DMS153 (cell line): ENCODE data around the gene TMBIM1.
"Not testable (repeated sequence)": the region's sequence is repeated elsewhere in the genome, so short reads cannot be mapped to it uniquely, and the experiment has no call there.

ENCODE experiments used
- DNase-seq: peaks from one replicate; lab custom pipeline; 2025; lab: John Stamatoyannopoulos, UW

The TMBIM1 gene

DNA sequence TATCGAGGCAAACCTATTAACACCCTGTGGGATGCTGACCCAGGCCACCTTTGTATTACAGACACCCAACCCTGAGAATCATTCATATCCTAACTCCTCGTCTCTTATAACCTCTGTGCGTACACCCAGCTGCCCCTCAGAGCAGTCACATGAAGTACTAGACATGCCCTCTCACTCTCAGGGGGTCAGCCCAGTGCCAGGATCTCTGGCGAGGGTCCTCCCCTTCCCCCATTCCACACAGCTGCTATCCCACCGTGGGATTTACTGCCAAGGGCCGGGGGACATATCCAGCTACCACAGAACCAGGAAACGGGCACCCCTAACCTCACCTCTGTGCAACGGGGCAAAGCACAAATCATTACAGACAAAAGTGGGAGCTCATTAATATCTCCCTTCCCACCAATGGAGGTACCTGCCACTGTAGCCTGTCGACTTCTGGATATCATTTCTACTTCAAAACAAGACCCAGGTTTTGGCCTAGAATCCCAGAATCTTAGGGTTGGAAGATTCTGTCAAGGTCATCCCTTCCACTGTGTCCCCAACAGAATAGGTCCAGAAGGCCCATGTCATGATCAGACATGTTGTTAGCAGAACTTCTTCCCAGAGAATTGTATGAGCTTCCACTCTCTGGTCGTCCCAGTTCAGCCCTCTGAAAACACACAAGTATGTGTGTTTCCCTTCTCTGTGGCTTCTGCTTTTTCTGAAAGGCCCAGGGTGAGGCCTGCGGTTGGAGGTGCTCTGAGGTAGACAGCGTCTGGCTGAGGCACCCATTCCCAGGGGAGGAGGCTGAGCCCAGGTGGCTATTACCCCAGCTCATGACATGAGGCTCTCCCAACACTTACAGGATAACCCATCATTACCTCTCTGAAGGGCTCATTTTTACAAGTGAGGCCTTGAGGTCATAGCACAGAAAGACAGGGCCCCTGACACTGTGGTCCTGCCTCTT lies 1.7 kb downstream of the TMBIM1 start:
- DNase-seq, result no peak

DNA sequence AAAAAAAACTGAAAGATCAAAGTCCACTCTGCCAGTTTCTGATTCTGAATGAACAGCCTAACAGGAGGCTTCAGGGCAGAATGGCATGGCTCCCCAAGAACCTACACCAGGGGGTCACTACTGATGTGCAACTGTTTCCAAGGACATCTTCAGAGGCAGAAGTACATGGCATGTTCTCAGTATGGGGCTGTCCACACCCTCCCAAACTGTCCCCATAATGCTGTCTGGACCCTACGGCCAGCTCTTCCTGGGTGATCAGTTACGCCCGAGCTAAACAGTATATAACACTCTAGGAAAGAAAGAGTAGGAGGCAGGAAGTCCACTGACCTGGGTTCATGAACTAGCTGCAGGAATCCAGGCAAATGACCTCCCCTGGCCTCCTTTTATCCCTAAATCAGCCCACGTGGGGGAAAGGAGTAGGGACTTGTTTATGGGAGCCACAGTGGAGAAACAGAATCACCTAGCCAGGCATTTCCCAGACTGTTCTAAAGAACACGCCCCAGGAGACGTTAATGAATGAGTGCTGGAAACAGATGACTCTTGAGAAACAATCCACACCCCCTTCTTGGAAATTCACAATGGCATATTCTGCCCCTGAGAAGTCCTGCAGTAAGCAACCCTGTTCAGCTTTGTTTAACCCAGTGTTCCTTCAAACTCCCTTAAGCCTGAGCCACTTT lies 2.5 kb downstream of the TMBIM1 start:
- no peak for DNase-seq

DNA sequence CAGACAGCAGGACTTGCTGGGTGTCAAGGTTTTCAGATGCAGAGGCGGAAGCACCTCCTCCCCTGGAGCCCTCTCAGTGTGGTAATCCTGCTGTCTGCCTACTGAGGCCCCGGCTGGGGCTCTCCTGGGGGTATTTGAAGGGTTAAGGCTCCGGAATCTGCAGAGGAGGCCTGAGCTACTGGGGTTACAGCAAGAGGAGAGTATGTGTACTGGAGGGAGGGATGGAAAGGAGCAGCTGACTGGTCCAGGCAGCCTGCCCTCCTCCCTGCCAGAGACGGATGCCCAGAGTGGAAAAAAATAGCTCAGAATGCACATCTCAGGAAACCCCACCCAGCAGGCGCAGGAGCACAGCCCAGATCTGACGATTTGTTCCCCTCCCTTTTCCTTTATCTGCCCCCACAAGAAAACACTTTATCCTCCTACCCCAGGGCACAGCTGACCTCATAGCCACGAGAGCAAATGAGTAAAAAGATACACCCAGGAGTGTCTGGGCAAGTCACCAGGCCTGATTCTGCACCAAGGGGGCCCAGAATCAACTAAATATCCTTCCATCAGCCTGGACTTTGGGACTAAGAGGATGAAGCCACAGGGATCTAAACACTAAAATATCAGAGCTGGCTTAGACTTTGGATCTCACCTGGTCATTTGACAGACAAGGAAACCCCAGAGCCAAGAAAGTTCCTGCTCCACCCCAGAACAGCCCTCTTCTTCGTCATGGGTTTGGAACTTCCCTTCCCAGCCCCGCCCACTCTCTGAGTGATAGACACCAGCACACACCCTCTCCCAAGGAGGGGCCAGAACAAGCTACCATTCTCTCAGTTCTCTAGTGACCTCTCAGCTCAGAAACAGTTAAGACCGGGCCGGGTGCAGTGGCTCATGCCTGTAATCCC lies 5.5 kb downstream of the TMBIM1 start:
- DNase-seq, result no peak

DNA sequence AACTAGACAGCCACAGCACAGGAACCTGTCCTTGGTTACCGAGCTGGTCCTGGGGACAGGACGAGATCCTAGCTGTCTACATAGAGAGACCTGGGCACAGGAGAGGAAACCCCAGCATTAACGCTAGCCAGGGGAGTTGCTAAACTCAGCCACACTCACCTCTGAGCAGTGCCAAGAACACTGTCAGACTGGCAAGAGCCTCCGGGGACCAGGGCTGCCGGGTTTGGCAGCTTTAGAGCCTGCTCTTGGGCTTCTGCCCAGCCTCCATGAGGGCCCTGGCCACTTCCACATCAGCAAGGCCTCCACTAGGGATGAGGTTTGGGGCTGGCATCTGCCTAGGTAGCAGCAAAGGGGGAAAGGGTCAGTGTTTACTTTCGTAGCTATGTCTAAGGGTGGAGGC lies 6.7 kb downstream of the TMBIM1 start:
- DNase-seq, result no peak

DNA sequence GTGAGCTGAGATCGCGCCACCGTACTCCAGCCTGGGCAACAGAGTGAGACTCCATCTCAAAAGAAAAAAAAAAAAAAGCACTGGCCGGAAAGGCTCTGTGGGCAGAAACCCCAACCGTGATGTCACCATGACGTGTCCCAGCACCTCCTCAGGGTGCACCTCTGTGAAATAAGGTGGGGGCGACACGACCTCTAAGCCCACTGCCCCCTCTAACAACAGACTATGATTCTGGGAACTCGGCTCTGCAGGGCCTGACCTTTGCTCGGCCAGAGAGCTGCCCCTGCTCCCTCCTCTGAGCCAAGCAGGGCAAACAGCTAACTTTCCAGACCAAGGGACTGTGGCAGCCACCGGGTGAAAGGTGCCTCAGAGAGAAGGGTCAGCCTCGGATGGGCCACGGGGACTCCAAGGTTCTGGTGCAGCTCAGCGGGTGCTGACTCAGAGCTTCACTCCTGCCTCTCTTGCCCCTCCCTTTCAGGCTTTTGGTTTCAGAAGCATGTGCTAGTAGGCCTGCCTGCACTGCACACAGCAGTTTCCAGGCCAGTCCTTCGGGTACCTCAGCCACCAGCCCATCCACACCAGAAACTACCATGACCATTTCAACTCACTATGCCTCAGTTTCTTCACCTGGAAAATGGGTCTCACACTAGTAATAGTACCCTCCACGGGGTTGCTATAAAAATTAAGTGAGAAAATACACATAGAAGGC lies 8.0 kb downstream of the TMBIM1 start:
- DNase-seq, result no peak

DNA sequence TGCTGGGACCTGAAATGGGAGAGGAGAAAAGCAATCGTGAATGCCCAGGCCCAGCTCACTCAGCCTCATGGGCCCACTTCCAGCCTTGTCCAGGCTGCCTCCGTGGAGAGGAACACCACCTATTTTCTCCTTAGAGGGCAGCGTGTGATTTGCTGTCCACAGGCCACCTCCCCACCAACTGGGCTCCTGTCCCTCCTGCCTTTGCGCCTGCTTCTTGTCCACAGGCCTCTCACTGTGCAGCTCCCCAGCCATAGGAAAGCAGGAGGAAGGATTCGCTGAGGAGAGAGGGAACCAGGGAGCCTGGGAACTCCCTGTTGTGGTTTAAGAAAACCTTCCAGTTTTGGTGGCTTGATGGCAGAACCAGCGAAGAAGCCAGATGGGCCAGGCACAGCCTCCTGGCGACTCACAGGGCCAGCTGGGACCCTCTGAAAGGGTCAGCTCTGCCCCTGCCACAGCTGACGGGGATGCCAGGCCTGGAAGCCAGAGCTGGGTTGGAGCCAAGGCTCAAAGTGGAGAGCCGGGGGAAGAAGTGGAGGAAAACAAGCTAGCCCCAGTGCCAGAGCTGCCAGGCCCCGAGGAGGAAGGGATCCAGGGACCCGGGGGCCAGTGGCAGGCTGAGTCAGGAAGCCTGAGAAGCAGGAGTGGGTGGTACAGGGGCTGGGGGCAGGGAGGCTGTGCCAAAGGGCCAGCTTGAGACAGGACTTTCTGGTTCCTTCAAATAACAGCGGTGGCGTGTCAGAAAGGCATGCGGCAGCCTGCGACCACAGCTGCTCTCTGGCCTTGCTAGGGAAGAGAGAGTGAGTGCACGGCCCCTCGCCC lies 9.9 kb downstream of the TMBIM1 start:
- DNase-seq, result no peak

DNA sequence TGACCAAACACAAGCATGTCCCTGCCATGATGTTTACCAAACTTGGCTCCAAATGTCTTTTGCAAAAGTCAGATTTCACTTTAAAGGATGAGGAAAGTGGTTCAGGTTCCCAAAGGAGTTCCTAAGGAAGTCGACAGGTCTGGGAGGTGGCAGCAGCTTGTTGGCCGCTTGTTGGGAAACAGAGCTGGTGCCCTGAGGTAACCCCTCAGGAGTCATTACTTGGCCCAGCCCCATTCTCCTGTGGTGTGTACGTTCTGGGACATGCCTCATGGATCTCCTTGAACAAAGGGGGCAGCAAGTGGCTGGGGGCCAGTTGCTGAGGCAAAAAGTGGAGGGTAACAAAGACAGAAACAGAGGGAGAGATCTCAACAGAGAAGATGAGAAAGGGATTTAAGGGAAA lies 10.9 kb downstream of the TMBIM1 start:
- no peak for DNase-seq

DNA sequence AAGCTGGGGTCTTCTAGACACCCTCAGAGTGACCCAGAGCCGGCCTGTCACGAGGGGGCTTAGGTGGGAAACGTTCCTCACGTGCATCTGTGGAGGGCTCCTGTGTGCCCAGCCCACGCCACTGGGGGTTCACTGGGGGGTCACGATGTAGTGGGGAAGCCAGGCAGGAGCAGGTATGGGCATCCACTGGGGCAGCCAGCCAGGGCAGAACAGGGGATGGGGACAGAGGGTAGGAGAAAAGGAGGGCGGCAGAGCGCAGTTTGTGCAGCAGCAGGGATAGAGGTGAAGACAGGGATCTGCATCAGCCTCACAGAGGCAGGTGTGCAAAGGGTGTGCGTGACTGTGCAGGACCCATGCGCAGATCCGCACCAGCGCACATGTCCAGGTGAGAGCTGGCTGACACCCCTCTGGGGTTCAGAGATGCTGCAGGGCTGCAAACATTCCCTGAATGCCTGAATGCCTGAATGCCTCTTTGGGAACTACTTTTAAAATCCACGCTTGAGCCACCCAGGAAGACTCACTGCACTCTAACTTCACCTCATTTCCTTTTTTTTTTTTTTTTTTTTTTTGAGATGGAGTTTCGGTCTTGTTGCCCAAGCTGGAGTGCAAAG lies 11.9 kb downstream of the TMBIM1 start:
- no peak for DNase-seq

DNA sequence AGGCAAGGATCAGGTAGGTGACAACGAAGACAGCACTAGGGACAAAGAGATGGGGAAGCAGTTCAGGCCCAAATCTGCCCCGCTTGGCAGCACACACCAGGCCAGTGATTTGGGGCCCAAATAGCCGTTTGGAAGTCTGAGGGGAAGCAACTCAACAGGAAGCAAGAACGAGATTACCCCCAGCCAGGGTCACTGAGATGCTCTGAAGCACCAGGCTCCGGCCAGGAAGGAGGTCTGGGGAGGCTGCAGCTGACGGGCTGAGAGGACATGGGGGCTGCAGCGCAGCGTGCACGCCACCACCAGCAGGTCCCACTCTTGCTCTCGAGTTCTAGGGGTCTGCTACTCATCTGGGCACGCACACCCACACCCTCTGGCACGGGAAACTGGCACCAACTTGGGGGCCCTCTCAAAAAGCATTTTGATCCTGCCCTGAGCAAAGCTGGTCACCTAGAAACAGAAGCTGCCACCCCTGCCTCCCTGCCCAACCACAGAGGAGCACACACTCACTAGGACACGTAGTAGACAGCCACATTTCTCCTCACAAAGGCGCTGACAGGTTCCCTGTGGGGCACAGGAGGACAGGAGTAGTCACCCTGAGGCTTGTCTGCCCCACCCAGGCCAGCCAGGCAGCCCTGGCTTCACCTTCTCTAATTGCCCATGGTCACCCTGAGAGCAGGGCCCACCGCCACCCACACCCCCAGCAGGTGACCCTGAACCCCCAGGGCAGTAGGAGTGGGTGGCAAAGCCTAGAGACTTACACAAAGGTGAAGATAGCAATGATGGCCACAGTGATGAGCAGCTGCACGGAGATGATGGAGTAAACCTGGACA lies 13.6 kb downstream of the TMBIM1 start:
- DNase-seq, result no peak

DNA sequence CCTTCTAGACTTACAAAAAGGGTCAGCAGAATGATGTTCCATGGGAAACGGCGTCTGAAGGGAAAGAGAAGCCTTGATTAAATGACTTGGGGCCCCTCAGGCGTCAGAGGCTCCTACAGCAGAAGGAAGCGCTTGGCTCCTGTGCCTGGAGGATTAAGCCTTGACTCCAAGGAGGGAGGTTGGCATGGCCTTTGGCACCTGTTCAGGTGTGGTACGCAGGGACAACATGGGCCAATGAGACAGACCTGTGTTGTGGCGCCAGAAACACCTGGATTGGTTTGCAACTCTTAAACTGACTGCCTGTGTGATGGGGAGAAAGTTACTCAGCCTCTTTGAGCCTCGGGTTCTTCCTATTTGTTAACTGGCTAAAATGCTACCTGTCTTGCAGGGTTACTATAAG lies 14.4 kb downstream of the TMBIM1 start:
- no peak for DNase-seq

DNA sequence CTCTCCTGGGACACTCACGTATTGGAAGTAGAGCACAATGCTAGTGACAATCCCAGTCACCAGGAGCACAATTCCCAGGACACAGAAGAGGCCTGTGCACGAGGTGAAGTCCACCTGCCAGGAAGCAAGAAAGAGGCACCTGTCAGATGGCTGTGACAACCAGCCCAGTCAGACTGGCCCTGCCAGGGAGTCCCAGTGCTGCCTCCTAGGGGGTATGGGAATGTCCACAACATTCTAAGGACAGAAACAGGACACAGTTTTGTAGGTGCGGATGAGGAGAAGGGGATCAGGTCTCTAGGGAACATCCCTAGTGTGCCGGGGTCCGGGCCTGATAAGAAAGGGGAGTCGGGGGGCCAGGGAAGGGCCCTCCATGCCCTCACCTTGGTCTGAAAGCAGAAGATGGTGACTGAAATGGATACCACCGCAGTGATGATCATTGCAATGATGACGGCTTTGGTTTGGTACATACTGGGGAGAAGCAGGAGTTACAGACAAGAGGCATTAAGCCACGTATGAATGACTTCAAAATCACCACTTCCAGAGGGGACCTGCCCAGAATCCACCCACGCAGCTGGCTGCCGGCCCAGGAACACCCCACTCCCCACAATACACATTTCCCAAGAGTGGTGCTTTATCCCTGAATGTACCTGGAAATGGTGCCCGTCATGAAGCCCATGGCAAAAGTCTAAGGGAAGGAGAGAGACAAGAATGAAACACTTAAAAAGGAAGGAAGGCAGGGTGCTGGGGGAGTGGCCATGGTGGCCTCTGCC lies 15.1 kb downstream of the TMBIM1 start:
- no peak for DNase-seq

DNA sequence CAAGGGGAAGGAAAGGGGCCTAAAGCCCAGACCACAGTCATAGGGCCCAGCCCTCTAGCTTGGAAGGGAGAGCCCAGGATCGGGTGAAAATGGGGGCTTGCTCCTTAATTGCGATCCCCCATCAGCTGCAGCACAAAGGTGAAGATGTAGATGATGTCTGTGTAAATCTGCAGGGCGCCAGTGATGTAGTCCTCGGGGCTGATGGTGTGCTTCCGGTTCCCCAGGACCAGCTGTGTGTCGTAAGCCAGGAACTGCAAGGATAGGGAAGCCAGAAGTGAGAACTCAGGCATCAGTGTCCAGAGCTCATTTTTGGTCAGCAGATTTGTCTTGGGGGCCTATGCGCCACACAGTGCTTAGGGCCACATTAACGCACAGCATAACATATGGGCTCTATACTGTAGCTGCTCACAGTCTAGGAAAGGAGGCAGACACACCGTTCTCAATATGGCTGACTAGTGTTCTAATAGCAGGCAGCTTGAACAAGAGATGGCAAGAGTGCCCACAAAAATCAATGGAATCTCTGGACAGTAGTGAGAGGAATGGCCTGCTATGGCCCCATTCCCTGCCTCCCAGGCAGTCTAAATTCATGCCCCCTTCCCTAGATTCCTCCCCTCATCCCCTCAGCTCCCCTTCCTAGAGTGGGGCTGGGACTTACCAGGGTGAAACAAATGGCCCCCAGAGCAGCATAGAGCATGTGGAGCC lies 16.8 kb downstream of the TMBIM1 start:
- no peak for DNase-seq

DNA sequence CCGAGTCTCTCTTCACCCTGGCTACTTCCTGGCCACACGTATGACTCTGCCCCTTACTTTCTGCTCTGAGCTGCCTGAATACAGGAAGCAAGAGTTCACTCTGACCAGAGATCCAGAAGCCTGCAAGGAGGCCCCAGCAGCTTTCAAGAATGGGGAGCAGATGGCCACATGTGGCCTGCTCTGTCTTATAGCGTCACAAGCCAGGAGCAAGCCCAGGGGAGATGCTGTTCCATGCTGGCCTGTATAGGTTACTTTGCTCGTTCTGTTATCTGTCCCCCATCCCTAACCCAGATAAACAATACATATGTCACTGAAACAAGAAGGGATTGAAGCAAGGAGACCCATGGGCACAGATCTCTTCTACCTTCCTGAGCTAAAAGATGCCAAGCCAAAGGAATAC lies 17.7 kb downstream of the TMBIM1 start:
- no peak for DNase-seq

DNA sequence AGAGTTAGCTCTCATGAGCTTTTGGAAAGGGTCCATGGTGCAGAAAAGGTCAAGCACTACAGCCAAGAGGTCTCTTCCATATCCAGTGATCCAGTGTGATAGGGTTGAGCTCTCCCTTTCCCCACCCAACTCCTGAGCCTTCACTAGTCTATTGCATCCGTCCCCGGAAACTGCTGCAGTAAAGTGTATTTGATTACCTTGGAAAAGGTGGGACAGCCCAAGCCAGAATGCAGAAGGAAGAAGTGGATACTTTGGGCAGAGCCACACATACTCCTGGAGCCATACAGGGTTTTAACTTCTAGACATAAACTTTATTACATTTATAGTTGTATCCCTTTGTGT lies 18.4 kb downstream of the TMBIM1 start:
- DNase-seq, result no peak

DNA sequence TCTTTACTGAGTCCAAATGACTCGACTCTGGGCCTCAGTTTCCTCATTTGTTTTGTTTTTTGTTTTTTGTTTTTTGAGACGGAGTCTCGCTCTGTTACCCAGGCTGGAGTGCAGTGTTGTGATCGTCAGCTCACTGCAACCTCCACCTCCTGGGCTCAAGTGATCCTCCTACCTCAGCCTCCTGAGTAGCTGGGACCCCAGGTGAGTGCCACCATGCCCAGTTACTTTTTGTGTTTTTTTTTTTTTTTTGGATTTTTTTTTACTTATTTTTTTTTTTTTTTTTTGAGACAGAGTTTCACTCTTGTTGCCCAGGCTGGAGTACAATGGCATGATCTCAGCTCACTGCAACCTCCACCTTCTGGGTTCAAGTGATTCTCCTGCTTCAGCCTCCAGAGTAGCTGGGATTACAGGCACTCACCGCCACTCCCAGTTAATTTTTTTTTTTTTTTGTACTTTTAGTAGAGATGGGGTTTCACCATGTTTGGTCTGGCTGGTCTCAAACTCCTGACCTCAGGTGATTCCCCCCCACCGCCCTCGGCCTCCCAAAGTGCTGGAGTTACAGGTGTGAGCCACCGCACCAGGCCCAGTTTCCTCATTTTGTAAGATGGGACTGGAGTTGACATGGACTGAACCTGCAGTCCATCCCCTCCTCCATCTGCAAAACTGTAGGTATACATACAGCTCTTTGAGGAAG lies 18.9 kb downstream of the TMBIM1 start:
- not testable (repeated sequence) for DNase-seq

DNA sequence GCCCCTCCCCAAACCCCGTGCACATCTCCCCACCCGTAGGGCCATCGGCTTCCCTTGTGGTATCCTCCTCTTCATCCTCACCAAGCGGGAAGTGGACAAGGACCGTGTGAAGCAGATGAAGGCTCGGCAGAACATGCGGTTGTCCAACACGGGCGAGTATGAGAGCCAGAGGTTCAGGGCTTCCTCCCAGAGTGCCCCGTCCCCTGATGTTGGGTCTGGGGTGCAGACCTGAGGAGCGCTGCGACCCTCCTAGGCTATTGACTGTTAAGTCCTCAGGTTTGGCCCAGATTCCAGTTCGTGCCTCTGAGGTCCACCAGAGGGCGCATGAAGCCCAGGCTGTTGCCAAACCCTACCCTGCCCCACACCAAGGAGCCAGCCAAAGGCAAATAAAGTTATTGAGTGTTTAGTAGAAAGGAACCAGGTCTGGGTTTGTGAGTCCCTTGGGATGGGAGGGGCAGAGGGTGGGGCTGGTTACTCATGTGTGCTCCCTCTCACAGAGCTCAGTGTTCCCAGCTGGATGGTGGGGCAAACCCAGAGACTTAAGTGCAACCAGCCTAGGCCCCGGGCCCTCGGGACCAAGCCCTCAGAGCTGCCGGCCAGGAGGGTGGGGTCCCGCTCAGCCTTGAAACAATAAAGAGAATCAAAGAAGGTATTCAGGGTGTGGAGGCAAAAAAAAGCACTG lies 19.6 kb downstream of the TMBIM1 start:
- peak; percentile 83 for DNase-seq
